ENCODE measurements around the gene CSGALNACT2.

The CSGALNACT2 gene

GRCh38 chr10:43113201-43114087, 24.8 kb upstream of the CSGALNACT2 start:
- DNase-seq = no peak

- DNase-seq = no peak
These were observed 24.0 kb upstream of the CSGALNACT2 start for GRCh38 chr10:43114088-43114742.

- no peak for DNase-seq
These were observed 23.3 kb upstream of the CSGALNACT2 start for GRCh38 chr10:43114743-43115611.

GRCh38 chr10:43115881-43116595, 22.2 kb upstream of the CSGALNACT2 start:
- DNase-seq = no peak

- DNase-seq = no peak
These were observed 21.6 kb upstream of the CSGALNACT2 start for GRCh38 chr10:43116596-43116995.

- DNase-seq = no peak
These were observed 21.0 kb upstream of the CSGALNACT2 start for GRCh38 chr10:43117031-43117776.

GRCh38 chr10:43117777-43118583, 20.3 kb upstream of the CSGALNACT2 start:
- no peak for DNase-seq

- DNase-seq = no peak
These were observed 19.4 kb upstream of the CSGALNACT2 start for GRCh38 chr10:43118631-43119415.

GRCh38 chr10:43119416-43120115, 18.7 kb upstream of the CSGALNACT2 start:
- DNase-seq = peak; percentile 17

- DNase-seq = no peak
These were observed 17.9 kb upstream of the CSGALNACT2 start for GRCh38 chr10:43120116-43120928.

GRCh38 chr10:43120929-43121314, 17.3 kb upstream of the CSGALNACT2 start:
- DNase-seq = peak; percentile 40

- DNase-seq = peak; percentile 32
These were observed 16.8 kb upstream of the CSGALNACT2 start for GRCh38 chr10:43121444-43121843.

GRCh38 chr10:43122096-43122495, 16.1 kb upstream of the CSGALNACT2 start:
- peak; percentile 12 for DNase-seq

GRCh38 chr10:43122826-43123225, 15.4 kb upstream of the CSGALNACT2 start:
- peak; percentile 12 for DNase-seq

- peak; percentile 25 for DNase-seq
These were observed 14.7 kb upstream of the CSGALNACT2 start for GRCh38 chr10:43123361-43124093.

- peak; percentile 8 for DNase-seq
These were observed 14.1 kb upstream of the CSGALNACT2 start for GRCh38 chr10:43124094-43124521.

GRCh38 chr10:43124574-43125273, 13.5 kb upstream of the CSGALNACT2 start:
- DNase-seq = no peak

Measured in right hindlimb (tissue), 1 donor.